GM23338 (cell line): Measurements from ENCODE around the gene DCLK3. TPM values are rescaled to one million over a fixed set of nuclear protein-coding genes. Genes with fewer than 3 reads are reported as not detected.

Source experiments
- polyA plus RNA-seq: library from polyadenylated mRNA; unstranded; fragments of >200 nt; fragmentation: Nextera tagmentation; extraction: Ambion mirVana; gene quantifications from 2 replicates; pipeline ENCODE4 v1.2.1, GENCODE V29; 2016
- total RNA-seq: library from RNA; depleted of rRNA; stranded (reverse); fragments of >200 nt; shearing (Covaris generic); gene quantifications from 2 replicates; pipeline ENCODE4 v1.2.3, GENCODE V29; 2014; rRNA removed

DCLK3 gene
- total and polyA plus RNA-seq, 2 experiments from 2014 or later: 0.40 to 0.66 TPM

Other genes starting within 250 kb of the DCLK3 start
- 6.7 and 7.1 TPM in 2 replicates for gene TRANK1, start 180.5 kb upstream of the DCLK3 start, total RNA-seq
- 1.8 and 2.3 TPM in 2 replicates for gene TRANK1, start 180.5 kb upstream of the DCLK3 start, polyA plus RNA-seq
- gene EPM2AIP1, start 228.6 kb upstream of the DCLK3 start, total RNA-seq: 7.0 and 10.6 TPM in 2 replicates
- 5.0 and 7.2 TPM in 2 replicates for gene EPM2AIP1, start 228.6 kb upstream of the DCLK3 start, polyA plus RNA-seq
- gene MLH1, start 229.0 kb upstream of the DCLK3 start, total RNA-seq: 52.0 and 58.0 TPM in 2 replicates
- 31.7 and 32.4 TPM in 2 replicates for gene MLH1, start 229.0 kb upstream of the DCLK3 start, polyA plus RNA-seq